Activated T-cell treated with anti-CD3 and anti-CD28 coated beads, Interleukin-2, amount 50 U/mL, for 1 hour (primary cell): ENCODE data around the gene RGS13.

Experiments
- DNase-seq: peaks from one replicate; pipeline ENCODE4 v3.0.0-alpha.2; 2020

Gene RGS13

GRCh38 chr1:192635939-192636338 lies at the start of gene RGS13:
TSS of gene RGS13 (plus strand) at chr1:192636147. CDS start at chr1:192644335, 8,188 bp downstream.
- no peak for DNase-seq

- no peak for DNase-seq
Measured at GRCh38 chr1:192587386-192588266, 48.3 kb upstream of the RGS13 start.

- no peak for DNase-seq
Measured at GRCh38 chr1:192588546-192588945, 47.4 kb upstream of the RGS13 start.

GRCh38 chr1:192589813-192590212 lies 46.1 kb upstream of the RGS13 start:
- DNase-seq, result no peak

GRCh38 chr1:192592517-192592916 lies 43.4 kb upstream of the RGS13 start:
- no peak for DNase-seq

DNA sequence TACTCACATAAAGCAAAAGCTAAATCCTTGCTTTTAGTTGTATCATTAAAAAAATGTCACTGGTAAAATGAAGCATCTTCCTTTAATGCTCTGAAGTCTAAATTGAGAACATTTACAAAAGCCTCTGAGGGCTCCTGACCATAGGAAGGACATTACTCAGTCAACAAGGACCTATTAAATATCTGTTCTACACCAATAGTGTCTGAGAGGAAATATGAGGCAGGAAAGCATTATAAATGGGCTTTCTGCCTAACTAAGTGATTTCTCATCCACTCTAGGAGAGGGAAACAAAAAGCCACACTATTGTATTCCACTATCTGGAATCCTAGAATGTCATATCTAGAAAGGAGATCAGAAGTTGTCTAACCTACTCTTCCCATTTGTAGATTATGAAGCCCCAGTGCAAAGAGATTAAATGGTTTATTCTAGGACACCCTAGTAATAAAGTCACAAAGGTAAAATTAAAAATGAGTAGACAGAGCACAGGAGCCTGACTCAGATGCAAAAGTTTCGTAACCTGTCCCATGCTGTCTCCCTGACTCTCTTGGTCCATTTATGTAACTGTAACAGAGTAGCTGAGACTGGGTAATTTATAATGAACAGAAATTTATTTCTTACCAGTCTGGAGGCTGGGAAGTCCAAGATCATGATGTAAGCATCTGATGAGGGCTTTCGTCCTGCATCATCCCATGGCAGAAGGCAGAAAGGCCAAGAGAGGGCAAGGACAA lies 42.8 kb upstream of the RGS13 start:
- no peak for DNase-seq

GRCh38 chr1:192595299-192595698 lies 40.6 kb upstream of the RGS13 start:
- DNase-seq, result no peak

GRCh38 chr1:192598589-192598988 lies 37.4 kb upstream of the RGS13 start:
- no peak for DNase-seq

DNA sequence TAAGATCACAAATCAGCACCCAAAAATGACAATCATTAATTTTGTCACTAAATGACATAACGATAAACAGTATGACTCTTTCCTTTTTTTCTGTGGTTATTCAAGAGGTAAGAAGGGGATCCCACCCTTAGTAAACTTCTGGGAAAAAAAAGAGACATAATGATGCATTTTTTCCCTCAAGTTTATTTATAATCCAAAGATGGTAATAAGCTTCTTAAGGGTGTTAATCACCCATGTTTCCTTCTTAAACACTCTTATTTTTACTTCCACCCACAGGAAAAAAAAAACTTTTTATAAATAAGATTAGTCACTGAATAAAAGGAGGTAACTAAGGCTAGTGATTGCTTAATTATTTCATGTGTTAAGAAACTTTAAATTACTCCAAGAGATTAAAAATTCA lies 35.7 kb upstream of the RGS13 start:
- no peak for DNase-seq

DNA sequence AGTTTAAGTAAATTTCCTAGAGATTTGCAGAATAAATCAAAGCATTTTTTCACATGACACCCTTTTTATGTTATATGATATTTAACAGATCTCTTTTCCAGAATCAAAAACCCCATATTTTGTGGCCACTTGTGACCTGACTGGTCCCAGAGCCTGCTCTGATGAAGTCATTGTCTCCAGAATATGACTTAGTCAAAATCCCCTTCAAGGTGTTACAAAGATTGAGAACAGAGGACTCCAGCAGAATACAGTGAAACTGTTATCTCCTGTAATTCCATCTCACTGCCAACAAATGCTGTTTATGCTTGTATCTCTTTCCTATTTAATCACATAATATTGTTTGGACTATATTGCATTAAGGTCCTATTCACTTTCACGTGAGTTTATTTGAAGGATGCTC lies 34.8 kb upstream of the RGS13 start:
- no peak for DNase-seq

GRCh38 chr1:192601567-192601966 lies 34.4 kb upstream of the RGS13 start:
- DNase-seq, result no peak

DNA sequence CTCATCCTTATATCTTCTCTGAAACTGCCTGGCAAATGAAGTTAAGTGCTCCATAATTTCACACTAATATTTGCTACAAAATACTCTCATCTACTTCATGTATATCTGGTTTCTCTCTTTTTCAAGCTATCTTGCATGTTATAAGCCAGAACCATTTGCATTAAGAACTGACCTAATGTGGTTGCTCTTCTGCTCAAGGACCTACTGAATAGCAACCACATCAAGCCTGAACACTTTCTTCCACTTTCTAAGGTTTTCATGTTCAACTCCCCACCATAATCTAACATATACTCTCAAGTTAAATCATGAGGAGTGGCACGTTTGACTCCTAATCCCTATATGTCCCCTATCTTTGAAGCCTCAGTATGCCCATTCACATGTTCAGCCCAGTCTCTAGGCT lies 33.2 kb upstream of the RGS13 start:
- DNase-seq, result no peak

GRCh38 chr1:192603218-192603787 lies 32.6 kb upstream of the RGS13 start:
- DNase-seq, result no peak

GRCh38 chr1:192604979-192605620 lies 30.8 kb upstream of the RGS13 start:
- no peak for DNase-seq

GRCh38 chr1:192608671-192609070 lies 27.3 kb upstream of the RGS13 start:
- no peak for DNase-seq

- peak; percentile 53 for DNase-seq
Measured at GRCh38 chr1:192609110-192610079, 26.6 kb upstream of the RGS13 start.

- no peak for DNase-seq
Measured at GRCh38 chr1:192610112-192610889, 25.6 kb upstream of the RGS13 start.

DNA sequence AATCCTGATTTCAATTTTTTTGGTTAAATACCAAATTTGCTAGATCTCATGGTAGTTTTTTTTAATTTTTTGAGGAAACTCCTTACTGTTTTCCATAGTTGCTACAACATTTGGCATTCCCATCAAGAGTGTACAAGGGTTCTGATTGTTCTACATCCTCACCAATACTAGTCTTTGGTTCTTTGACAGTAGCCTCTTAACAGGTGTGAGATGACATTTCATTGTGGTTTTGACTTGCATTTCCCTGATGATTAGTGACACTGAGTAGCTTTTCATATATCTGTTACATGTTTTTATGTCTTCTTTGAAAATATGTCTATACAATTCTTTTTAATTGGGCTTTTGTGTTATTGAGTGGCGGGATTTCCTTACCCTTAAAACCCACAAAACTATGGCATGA lies 20.9 kb upstream of the RGS13 start:
- no peak for DNase-seq

DNA sequence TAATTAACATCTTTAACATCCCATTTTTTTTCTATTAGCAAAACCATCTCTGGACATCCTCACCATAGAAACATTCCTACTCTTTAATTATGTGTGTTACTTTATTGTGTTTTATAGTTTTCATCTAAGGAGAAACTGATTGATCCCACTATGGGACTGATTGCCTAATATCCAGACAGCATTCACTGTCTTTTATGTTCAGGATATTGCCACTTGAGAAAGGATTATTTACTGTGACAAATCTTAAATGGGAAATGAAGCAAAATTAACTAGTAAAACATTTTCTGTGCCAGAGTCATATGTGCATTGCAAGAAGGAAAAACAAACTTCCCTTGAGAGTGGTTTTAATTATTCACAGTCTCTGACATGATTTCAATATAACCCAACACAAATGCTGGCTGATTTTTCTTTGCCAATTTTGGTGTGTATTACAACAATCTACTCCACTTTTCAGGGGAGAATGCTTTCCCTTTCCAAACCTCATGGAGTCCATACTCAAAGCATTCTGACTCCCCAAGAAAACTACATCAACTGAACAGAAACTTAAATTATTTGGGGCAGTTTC lies 15.8 kb upstream of the RGS13 start:
- no peak for DNase-seq

GRCh38 chr1:192626366-192627179 lies 9.4 kb upstream of the RGS13 start:
- no peak for DNase-seq
